MCF 10A (cell line): ENCODE measurements around the gene VKORC1. TPM values are rescaled to one million over a fixed set of nuclear protein-coding genes. Genes with fewer than 3 reads are reported as not detected.
A peak's percentile ranks its signal among the peaks of the same experiment; 100 is the strongest.

Experiments
- BruUV-seq: library from RNA; stranded (reverse); fragments of 400-500 nt; replicated peaks from 2 replicates; lab custom pipeline; 2021; lab: Mats Ljungman, UMichigan
- CTCF ChIA-PET: fragments of 300-600 bp; sonication (Branson Sonifier 250); formaldehyde crosslinking; extraction: SDS; loops from one replicate; lab custom pipeline; 2021; ENCODE audit warnings: antibody characterized with exemption, inconsistent platforms; lab: Yijun Ruan, JAX
- POLR2A ChIA-PET: fragments of 300-600, 350-650 bp; sonication (Branson Sonifier 250); formaldehyde crosslinking; extraction: SDS; loops from one replicate; lab custom pipeline; 2020; ENCODE audit warnings: antibody characterized with exemption, inconsistent platforms; lab: Yijun Ruan, JAX
- DNase-seq: peaks from one replicate; pipeline ENCODE4 v3.0.0-alpha.2; 2018; ENCODE audit not compliant: unreplicated experiment
- H3K27ac Mint-ChIP-seq: one replicate; pipeline ENCODE4 v1.8.0; 2022; ENCODE audit warnings: mild to moderate bottlenecking, low read depth, mixed read lengths; ENCODE audit not compliant: unreplicated experiment
- H3K27me3 Mint-ChIP-seq: one replicate; pipeline ENCODE4 v1.8.0; 2022; ENCODE audit warnings: mixed read lengths; ENCODE audit not compliant: insufficient read depth, unreplicated experiment
- H3K36me3 Mint-ChIP-seq: one replicate; pipeline ENCODE4 v1.8.0; 2022; ENCODE audit warnings: mild to moderate bottlenecking, moderate library complexity, mixed read lengths; ENCODE audit not compliant: insufficient read depth, unreplicated experiment
- H3K4me1 Mint-ChIP-seq: one replicate; pipeline ENCODE4 v1.8.0; 2022; ENCODE audit warnings: mixed read lengths; ENCODE audit not compliant: insufficient read depth, unreplicated experiment
- H3K4me3 Mint-ChIP-seq: one replicate; pipeline ENCODE4 v1.8.0; 2022; ENCODE audit warnings: mild to moderate bottlenecking, moderate library complexity, mixed read lengths; ENCODE audit not compliant: unreplicated experiment
- H3K9me3 Mint-ChIP-seq: one replicate; pipeline ENCODE4 v1.8.0; 2022; ENCODE audit warnings: mixed read lengths; ENCODE audit not compliant: unreplicated experiment
- intact Hi-C: fragments of 100-400 bp; cut with micrococcal nuclease; formaldehyde crosslinking; loops from 2 replicates; pipeline ENCODE4 v1.14.1; 2022
- total RNA-seq: library from RNA; stranded (reverse); gene quantifications from 2 replicates; pipeline ENCODE4 v1.2.3, GENCODE V29; 2022
- TF ChIP-seq, protein P1 (sequence below): fragments of 200-600 bp; IDR thresholded peaks from one replicate; pipeline ENCODE4 v1.8.0; 2022; ENCODE audit warnings: antibody characterized with exemption, mild to moderate bottlenecking; ENCODE audit not compliant: unreplicated experiment

Gene VKORC1
- total RNA-seq, 1 experiment from 2014 or later: 66.3 TPM

DNA sequence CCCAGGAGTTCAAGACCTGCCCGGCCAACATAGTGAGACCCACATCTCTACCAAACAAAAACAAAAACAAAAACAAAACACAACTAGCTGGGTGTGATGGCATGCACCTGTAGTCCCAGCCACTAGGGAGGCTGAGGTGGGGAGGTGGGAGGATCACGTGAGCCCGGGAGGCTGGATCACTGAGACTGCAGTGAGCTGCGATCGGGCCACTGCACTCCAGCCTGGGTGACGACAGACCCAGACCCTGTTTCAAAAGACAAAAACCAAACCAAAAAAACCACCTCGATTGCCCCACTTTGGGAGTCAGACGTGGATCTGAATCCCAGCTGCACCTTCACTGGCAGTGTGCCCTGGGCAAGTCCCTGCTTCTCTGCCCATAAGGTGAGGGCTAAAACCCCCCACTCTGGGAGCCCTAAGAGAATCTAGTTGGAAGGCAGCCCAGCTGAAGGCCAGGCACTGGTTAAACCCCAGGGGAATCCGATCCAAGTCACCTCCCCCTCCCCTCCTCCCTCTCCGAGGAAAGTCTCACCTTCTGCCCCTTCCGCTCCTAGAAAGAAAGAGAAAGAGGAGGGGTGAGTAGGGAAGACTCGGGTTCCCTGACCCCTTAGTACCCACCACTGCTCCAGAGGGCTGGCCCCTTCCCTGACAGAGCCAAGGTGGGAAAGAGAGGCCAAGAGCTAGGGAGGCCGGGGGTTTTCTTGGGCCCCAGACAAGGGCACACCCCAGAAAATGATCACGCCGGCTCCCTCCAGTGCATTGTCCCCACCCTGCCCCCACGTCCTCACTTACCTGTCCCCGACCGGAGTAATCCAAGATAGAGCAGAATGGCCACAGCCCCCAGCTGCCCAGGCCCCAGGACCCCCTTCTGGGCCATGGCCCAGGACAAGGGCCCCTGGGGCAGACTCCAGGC, 40.3 kb upstream of the VKORC1 start:
- peak; percentile 88 for DNase-seq
- Mint-ChIP-seq H3K27ac (peak overlapping the region; percentile 6), H3K4me3 (peak overlapping the region; percentile 85), H3K9me3 (no peaks in the 10 kb centered on the region), H3K27me3 (no peaks in the 10 kb centered on the region), H3K36me3 (peaks cover 19% of the 10 kb centered on the region), H3K4me1 (peaks cover 28% of the 10 kb centered on the region)
- TF ChIP-seq, protein P1, sequence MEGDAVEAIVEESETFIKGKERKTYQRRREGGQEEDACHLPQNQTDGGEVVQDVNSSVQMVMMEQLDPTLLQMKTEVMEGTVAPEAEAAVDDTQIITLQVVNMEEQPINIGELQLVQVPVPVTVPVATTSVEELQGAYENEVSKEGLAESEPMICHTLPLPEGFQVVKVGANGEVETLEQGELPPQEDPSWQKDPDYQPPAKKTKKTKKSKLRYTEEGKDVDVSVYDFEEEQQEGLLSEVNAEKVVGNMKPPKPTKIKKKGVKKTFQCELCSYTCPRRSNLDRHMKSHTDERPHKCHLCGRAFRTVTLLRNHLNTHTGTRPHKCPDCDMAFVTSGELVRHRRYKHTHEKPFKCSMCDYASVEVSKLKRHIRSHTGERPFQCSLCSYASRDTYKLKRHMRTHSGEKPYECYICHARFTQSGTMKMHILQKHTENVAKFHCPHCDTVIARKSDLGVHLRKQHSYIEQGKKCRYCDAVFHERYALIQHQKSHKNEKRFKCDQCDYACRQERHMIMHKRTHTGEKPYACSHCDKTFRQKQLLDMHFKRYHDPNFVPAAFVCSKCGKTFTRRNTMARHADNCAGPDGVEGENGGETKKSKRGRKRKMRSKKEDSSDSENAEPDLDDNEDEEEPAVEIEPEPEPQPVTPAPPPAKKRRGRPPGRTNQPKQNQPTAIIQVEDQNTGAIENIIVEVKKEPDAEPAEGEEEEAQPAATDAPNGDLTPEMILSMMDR: no peak
- ChIA-PET CTCF (interaction anchor here (0.5 to 2.0 kb wide), 13 partner anchors 16 to 748 kb away, joined by 3 to 7 read pairs (median 3); partner anchors contain the start of genes ARMC5, KAT8 and ZNF267), POLR2A (interaction anchor here (0.7 to 12.0 kb wide), 12 partner anchors 10 to 324 kb away, joined by 3 to 201 read pairs (median 6); partner anchors contain the start of genes ARMC5, BCKDK, FUS and KAT8)
- BruUV-seq: TSS peak; percentile 64
- intact Hi-C loops: loop anchor here (1.0 kb wide), 1 partner anchor 17 kb away; no protein-coding TSS in a partner anchor

DNA sequence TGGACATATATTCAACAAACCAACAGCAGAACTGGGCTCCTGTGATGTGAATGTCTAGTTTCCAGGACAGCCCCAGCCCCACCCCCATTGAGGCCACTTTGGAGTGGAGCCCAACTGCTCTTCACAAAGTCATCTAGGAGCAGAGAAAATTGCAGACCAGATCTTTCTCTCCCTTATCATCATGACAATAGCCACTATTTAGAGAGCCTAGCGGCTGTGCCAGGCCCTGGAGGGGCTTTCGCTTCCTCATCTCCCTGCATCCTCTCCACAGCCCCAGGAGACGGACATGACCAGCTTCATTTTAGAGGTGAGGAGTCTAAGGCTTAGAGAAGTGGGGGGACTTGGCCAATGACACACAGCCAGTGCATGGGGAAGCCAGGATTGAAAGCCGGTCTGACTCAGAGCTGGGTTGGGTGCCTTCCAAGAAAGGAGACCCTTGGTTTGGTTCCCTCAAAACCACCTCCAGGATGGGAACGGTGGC, 39.5 kb upstream of the VKORC1 start:
- BruUV-seq: no TSS peak
- Mint-ChIP-seq H3K4me1 (peaks cover 28% of the 10 kb centered on the region), H3K27ac (peak overlapping the region; percentile 54), H3K4me3 (peak overlapping the region; percentile 85), H3K9me3 (no peaks in the 10 kb centered on the region), H3K36me3 (peaks cover 19% of the 10 kb centered on the region), H3K27me3 (no peaks in the 10 kb centered on the region)
- DNase-seq: peak; percentile 67
- intact Hi-C loops: no loop called here
- ChIA-PET POLR2A (interaction anchor here (0.9 to 12.0 kb wide), 9 partner anchors 9 to 325 kb away, joined by 3 to 201 read pairs (median 7); partner anchors contain the start of genes ARMC5, BCKDK, FUS and KAT8), CTCF (interaction anchor here (0.5 to 0.8 kb wide), 6 partner anchors 130 to 748 kb away, joined by 3 to 4 read pairs (median 3); partner anchors contain the start of gene ARMC5)
- TF ChIP-seq, protein P1: no peak

DNA sequence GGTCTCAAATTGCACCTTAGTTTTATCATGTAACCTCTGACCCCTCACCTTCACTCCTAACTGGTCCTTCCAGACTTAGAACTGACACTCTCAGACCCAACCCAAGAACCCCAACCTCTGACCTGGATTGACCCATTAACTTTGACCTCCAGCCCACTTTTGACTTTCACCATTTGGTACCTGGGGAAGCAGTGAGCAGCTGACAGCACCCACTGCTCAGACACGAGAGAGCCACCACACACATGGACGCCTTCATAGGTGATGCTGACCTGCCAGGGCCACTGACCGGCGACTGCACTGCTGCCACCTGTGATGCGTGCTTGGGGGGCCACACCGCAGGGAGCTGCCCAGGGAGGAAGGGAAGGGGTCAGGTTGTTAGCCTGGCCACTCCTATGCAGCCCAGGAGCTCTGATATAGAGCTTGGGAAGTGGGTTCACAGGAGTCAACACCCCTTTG, 38.5 kb upstream of the VKORC1 start:
- H3K27ac Mint-ChIP-seq: no peak overlapping the region
- TF ChIP-seq, protein P1: no peak
- intact Hi-C loops: no loop called here
- ChIA-PET CTCF (interaction anchor here (1.1 kb wide), 1 partner anchor 9 kb away, joined by 3 read pairs; no protein-coding TSS in a partner anchor), POLR2A (interaction anchor here (1.0 to 12.0 kb wide), 3 partner anchors 10 to 47 kb away, joined by 3 to 201 read pairs (median 20); partner anchors contain the start of genes FUS and KAT8)
- BruUV-seq: no TSS peak
- H3K36me3 Mint-ChIP-seq: peaks cover 19% of the 10 kb centered on the region
- no peak overlapping the region for H3K4me3 Mint-ChIP-seq
- no peaks in the 10 kb centered on the region for H3K27me3 Mint-ChIP-seq
- peaks cover 21% of the 10 kb centered on the region for H3K4me1 Mint-ChIP-seq
- H3K9me3 Mint-ChIP-seq: no peaks in the 10 kb centered on the region
- no peak for DNase-seq
